ENCODE measurements around the gene LOX. TPM values are rescaled to one million over a fixed set of nuclear protein-coding genes. Genes with fewer than 3 reads are reported as not detected.
A peak's percentile ranks its signal among the peaks of the same experiment; 100 is the strongest.

Gene LOX
- total RNA-seq, 4 donors from 2014 or later = 11.8 to 39.5 (median 34.2) TPM

DNA sequence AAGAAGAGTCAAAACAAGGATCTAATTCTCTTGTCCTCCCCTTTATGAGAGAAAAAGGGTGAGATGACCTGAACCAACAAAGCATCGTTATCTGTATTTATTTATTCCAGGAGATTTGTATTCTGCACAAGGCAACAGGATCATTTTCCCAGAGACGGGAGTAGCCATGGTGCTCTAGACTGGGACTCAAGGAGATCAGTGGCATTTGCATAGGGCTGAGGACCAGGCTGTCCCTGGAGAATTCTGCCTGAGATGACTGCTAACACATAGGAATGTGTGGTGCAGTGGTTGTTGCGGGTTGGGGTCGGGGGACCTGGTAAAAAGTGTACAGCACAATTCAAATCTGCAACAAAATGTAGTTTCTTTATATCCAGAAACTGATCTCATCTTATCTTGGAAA lies 29.0 kb upstream of the LOX start:
- DNase-seq = no peak
- 91 to 95% methylated on average over 4 of the region's 4 CpGs for WGBS, 2 donors
- TF ChIP-seq POLR2A (IDR thresholded peaks at IDR 0.05) = no peak
- TF ChIP-seq, protein P1, sequence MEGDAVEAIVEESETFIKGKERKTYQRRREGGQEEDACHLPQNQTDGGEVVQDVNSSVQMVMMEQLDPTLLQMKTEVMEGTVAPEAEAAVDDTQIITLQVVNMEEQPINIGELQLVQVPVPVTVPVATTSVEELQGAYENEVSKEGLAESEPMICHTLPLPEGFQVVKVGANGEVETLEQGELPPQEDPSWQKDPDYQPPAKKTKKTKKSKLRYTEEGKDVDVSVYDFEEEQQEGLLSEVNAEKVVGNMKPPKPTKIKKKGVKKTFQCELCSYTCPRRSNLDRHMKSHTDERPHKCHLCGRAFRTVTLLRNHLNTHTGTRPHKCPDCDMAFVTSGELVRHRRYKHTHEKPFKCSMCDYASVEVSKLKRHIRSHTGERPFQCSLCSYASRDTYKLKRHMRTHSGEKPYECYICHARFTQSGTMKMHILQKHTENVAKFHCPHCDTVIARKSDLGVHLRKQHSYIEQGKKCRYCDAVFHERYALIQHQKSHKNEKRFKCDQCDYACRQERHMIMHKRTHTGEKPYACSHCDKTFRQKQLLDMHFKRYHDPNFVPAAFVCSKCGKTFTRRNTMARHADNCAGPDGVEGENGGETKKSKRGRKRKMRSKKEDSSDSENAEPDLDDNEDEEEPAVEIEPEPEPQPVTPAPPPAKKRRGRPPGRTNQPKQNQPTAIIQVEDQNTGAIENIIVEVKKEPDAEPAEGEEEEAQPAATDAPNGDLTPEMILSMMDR (IDR thresholded peaks at IDR 0.05) = no peak

DNA sequence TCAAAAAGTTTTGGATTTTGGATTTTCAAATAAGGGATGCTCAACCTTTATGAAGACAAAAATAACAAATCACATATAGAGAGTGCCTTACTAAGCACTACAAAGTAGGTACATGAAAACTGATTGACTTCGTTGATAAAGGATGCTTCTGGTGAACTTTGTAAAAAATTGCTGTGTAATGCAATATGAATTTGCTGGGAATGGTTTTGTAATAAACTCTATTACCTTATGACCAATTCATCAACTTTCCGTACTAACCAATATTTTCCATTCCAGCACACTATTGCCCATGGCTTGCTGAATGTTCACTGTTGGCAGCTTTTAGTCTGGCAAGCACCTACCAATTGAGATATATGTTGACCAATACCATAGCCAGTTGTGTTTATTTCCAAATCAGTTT lies 27.9 kb upstream of the LOX start:
- H3K27ac ChIP-seq = no peak overlapping the region
- intact Hi-C loops (cut with DNase I) = no loop called here
- no peak for TF ChIP-seq POLR2A (IDR thresholded peaks at IDR 0.05)
- TF ChIP-seq, protein P1 (IDR thresholded peaks at IDR 0.05) = no peak
- H3K4me1 ChIP-seq = peaks cover 0 to 12% of the 10 kb centered on the region in 2 donors
- no peak for DNase-seq
- H3K9me3 ChIP-seq = no peaks in the 10 kb centered on the region
- H3K4me3 ChIP-seq (replicated peaks in 1 of 3) = no peak overlapping the region
- H3K27me3 ChIP-seq = no peaks in the 10 kb centered on the region
- 87 to 93% methylated on average over 2 of the region's 2 CpGs for WGBS, 2 donors
- no peaks in the 10 kb centered on the region for H3K36me3 ChIP-seq

More for the DNA sequence above, 29.0 kb upstream of the LOX start:
- H3K4me1 ChIP-seq = peaks cover 8 to 12% of the 10 kb centered on the region in 2 donors
- no peaks in the 10 kb centered on the region for H3K27me3 ChIP-seq
- H3K36me3 ChIP-seq = no peaks in the 10 kb centered on the region
- intact Hi-C loops (cut with DNase I) = no loop called here
- no peaks in the 10 kb centered on the region for H3K9me3 ChIP-seq
- H3K27ac ChIP-seq = no peak overlapping the region
- no peak overlapping the region for H3K4me3 ChIP-seq (replicated peaks in 1 of 3)

GRCh38 chr5:122102825-122103224 lies 24.8 kb upstream of the LOX start:
- H3K9me3 ChIP-seq = no peaks in the 10 kb centered on the region
- TF ChIP-seq, protein P1 (IDR thresholded peaks at IDR 0.05) = no peak
- TF ChIP-seq POLR2A (IDR thresholded peaks at IDR 0.05) = no peak
- H3K4me3 ChIP-seq (replicated peaks in 1 of 3) = no peak overlapping the region
- 73 to 87% methylated on average over 1 of the region's 1 CpG for WGBS, 2 donors
- H3K4me1 ChIP-seq = peaks cover 0 to 6% of the 10 kb centered on the region in 2 donors
- H3K27me3 ChIP-seq = no peaks in the 10 kb centered on the region
- no peak for DNase-seq
- no peaks in the 10 kb centered on the region for H3K36me3 ChIP-seq
- no peak overlapping the region for H3K27ac ChIP-seq
- intact Hi-C loops (cut with DNase I) = no loop called here

DNA sequence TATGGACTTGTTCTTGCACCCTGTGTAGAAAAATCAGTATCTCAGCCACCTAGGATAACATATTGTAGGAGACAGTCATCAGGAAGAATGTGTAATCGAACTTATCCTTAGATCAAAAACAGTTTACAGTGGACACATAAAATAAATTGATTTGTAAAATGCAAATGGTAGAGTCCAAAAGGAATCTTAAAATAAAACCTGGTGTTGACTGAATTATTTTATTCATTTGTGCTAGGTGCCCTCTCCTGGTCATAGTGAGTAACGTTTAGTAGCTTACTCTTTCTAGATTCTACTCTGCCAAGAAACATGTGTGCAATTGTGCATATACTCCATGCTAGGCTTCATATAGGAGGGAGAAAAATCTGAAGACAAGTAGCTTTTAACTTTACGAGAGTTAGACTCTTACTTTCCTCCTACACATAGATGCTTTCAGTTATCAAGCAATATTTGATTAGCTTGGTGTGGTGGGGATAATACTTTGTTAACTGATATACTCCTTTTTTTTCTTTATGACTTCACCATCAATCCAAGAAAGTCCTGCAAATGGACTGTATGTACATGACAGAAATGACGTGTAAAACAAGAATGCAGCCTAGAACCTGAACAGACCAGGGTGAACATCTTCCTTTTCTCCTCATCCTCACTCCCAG lies 23.7 kb upstream of the LOX start:
- TF ChIP-seq POLR2A (IDR thresholded peaks at IDR 0.05) = no peak
- TF ChIP-seq, protein P1 (IDR thresholded peaks at IDR 0.05) = peak; percentile 23 to 63 (median 48)
- Histone ChIP-seq H3K9me3 (no peaks in the 10 kb centered on the region), H3K36me3 (no peaks in the 10 kb centered on the region), H3K27me3 (no peaks in the 10 kb centered on the region), H3K4me1 (no peaks in the 10 kb centered on the region), H3K27ac (no peak overlapping the region), H3K4me3 (replicated peaks in 1 of 3) (no peak overlapping the region)
- intact Hi-C loops (cut with DNase I) = no loop called here
- 33 to 37% methylated on average over 4 of the region's 4 CpGs for WGBS, 2 donors
- DNase-seq = no peak

DNA sequence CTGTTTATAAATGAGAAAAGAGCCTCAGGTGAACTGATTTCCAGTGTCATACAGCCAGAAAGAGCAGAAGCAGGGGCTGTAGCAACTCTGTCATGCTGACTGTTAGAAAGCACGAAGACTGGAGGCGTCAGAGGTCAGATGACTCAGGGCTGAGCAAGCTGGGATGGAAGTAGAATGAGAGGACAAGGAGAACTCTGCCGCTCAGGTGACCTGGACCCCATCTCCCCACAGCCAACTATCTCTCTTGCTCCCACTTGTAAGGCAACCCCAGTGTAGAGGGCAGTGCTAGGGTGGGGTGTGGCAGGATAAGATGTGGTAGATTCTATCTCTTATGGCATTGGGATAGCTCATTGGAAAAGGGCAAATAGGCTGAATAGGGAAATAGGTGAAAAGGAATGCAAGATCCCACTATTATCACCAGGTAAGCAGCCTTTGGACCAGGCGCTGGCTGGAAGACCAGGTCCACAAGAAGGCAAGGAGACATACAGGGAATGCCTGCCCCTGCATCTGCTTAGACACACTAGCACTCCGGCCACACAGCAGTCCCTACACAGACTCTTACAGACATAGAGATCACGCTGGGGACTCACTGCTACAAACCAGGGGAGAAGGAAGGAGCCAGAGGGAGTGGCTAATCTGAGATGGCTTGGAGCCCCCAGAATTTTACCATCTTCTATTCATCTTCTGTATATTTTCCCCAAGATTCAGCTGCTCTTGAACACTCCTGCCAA lies 21.2 kb upstream of the LOX start:
- Histone ChIP-seq H3K4me3 (replicated peaks in 1 of 3) (no peak overlapping the region), H3K4me1 (no peaks in the 10 kb centered on the region), H3K27ac (no peak overlapping the region), H3K36me3 (no peaks in the 10 kb centered on the region), H3K27me3 (no peaks in the 10 kb centered on the region), H3K9me3 (no peaks in the 10 kb centered on the region)
- intact Hi-C loops (cut with DNase I) = no loop called here
- DNase-seq = no peak
- TF ChIP-seq, protein P1 (IDR thresholded peaks at IDR 0.05) = no peak
- TF ChIP-seq POLR2A (IDR thresholded peaks at IDR 0.05) = no peak
- WGBS, 2 donors = 84 to 92% methylated on average over 6 of the region's 6 CpGs

All from thyroid gland (tissue), 4 donors.